ENCODE measurements around the gene CNTN2.

Gene CNTN2

DNA sequence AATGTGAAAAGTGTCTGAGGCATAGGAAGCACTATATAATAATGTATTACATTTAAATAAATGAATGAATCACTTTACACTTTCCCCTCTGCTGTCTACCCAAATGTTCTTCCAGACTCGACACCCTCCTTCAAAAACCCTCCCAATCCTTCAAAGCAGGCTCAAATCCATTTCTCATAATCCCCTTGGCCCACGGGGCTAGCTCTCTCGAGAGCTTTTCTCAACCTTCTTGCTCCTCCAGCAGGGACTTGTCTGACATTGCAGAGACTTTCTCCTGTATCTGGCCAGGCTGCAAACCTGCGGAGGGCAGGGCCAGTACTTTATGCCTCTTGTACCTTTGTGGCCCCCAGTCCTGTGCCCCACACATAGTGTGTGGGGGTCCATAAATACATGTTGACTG is 14.1 kb upstream of the CNTN2 start:
- Histone ChIP-seq H3K27me3 (ENCODE audit: insufficient read depth, poor library complexity, severe bottlenecking) (peaks cover 28% of the 10 kb centered on the region), H3K9me3 (ENCODE audit: severe bottlenecking) (no peaks in the 10 kb centered on the region), H3K27ac (ENCODE audit: poor library complexity, severe bottlenecking) (no peak overlapping the region), H3K36me3 (ENCODE audit: low read depth) (no peaks in the 10 kb centered on the region), H3K4me3 (ENCODE audit: severe bottlenecking) (no peak overlapping the region), H3K4me1 (ENCODE audit: insufficient read depth, poor library complexity, severe bottlenecking) (no peaks in the 10 kb centered on the region)
- ATAC-seq (ENCODE audit: low read depth) (no peak), DNase-seq (ENCODE audit: low spot score) (no peak)
- TF ChIP-seq CTCF (IDR thresholded peaks at IDR 0.05; ENCODE audit: poor library complexity, severe bottlenecking) = no peak

DNA sequence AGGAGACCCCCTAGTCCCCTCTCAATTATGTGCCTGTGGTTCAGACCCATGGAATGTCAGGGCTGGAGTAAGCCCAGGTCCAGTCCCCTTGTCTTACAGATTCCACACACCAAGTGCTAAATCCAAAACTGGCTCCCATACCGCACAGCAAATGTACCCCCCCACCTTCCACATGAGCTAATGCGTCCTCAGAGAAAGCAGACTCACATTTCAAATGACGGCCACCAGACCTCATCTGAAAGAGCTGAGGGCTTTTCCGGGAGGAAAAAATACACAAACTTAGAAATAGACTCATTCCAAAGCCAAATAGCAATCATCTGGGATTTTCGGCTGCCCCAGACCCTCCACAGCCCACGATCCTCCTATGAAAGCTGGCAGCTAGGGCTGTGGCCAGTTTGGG is 12.8 kb upstream of the CNTN2 start:
- H3K27me3 ChIP-seq (ENCODE audit: insufficient read depth, poor library complexity, severe bottlenecking) = peaks cover 28% of the 10 kb centered on the region
- H3K4me3 ChIP-seq (ENCODE audit: severe bottlenecking) = no peak overlapping the region
- DNase-seq (ENCODE audit: low spot score) (no peak), ATAC-seq (ENCODE audit: low read depth) (no peak)
- TF ChIP-seq CTCF (IDR thresholded peaks at IDR 0.05; ENCODE audit: poor library complexity, severe bottlenecking) = no peak
- no peaks in the 10 kb centered on the region for H3K9me3 ChIP-seq (ENCODE audit: severe bottlenecking)
- H3K4me1 ChIP-seq (ENCODE audit: insufficient read depth, poor library complexity, severe bottlenecking) = no peaks in the 10 kb centered on the region
- H3K36me3 ChIP-seq (ENCODE audit: low read depth) = no peaks in the 10 kb centered on the region
- H3K27ac ChIP-seq (ENCODE audit: poor library complexity, severe bottlenecking) = no peak overlapping the region

DNA sequence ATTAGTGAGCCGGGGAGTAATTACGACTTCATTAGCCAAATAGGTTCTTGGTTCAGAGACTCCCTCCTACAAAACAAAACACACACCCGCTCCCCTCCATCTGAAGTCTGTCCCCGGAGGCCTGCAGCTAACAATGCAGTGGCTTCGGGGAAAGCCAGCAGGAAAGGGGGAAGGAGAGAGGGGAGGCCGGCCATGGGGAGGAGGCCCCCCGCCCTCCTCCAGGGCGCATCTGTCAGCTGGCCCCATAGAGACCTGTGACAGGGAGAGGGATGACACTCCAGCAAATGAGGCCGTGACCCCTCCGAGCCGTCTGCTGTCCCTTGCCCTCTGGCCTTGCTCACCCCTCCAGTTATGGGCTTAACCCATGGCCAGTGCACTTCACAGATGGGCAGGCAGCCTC is 12.1 kb upstream of the CNTN2 start:
- Histone ChIP-seq H3K27me3 (ENCODE audit: insufficient read depth, poor library complexity, severe bottlenecking) (peaks cover 28% of the 10 kb centered on the region), H3K4me1 (ENCODE audit: insufficient read depth, poor library complexity, severe bottlenecking) (no peaks in the 10 kb centered on the region), H3K4me3 (ENCODE audit: severe bottlenecking) (no peak overlapping the region), H3K27ac (ENCODE audit: poor library complexity, severe bottlenecking) (no peak overlapping the region), H3K36me3 (ENCODE audit: low read depth) (no peaks in the 10 kb centered on the region), H3K9me3 (ENCODE audit: severe bottlenecking) (no peaks in the 10 kb centered on the region)
- DNase-seq (ENCODE audit: low spot score) (no peak), ATAC-seq (ENCODE audit: low read depth) (no peak)
- TF ChIP-seq CTCF (IDR thresholded peaks at IDR 0.05; ENCODE audit: poor library complexity, severe bottlenecking) = no peak

DNA sequence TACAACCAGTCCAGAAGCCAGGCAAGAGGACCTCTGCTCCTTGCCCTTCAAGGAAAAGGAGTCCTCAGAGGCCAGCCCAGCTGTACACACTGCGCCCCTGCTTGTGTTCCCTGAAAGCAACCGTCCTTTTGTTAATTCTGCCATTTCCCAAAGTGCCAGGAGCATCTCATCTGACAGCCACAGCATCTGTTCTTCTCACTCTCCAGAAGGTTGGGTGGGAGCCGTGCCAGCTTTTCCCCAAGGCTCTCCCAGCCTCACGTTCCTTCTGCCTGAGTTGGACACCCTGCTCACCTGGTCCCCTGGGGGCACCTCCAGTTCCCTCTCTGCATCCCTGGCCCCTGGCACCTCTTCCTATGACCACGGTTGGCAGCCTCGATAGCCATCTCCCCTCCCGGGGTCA is 10.5 kb upstream of the CNTN2 start:
- H3K4me3 ChIP-seq (ENCODE audit: severe bottlenecking) = no peak overlapping the region
- H3K27ac ChIP-seq (ENCODE audit: poor library complexity, severe bottlenecking) = no peak overlapping the region
- TF ChIP-seq CTCF (IDR thresholded peaks at IDR 0.05; ENCODE audit: poor library complexity, severe bottlenecking) = no peak
- H3K9me3 ChIP-seq (ENCODE audit: severe bottlenecking) = no peaks in the 10 kb centered on the region
- H3K4me1 ChIP-seq (ENCODE audit: insufficient read depth, poor library complexity, severe bottlenecking) = no peaks in the 10 kb centered on the region
- H3K36me3 ChIP-seq (ENCODE audit: low read depth) = no peaks in the 10 kb centered on the region
- H3K27me3 ChIP-seq (ENCODE audit: insufficient read depth, poor library complexity, severe bottlenecking) = peaks cover 26% of the 10 kb centered on the region
- ATAC-seq (ENCODE audit: low read depth) (no peak), DNase-seq (ENCODE audit: low spot score) (no peak)

GRCh38 chr1:205037539-205037938 is 5.5 kb upstream of the CNTN2 start:
- no peak for ATAC-seq (ENCODE audit: low read depth)
- Histone ChIP-seq H3K4me1 (ENCODE audit: insufficient read depth, poor library complexity, severe bottlenecking) (no peaks in the 10 kb centered on the region), H3K36me3 (ENCODE audit: low read depth) (no peaks in the 10 kb centered on the region), H3K27me3 (ENCODE audit: insufficient read depth, poor library complexity, severe bottlenecking) (peaks cover 18% of the 10 kb centered on the region), H3K9me3 (ENCODE audit: severe bottlenecking) (no peaks in the 10 kb centered on the region), H3K27ac (ENCODE audit: poor library complexity, severe bottlenecking) (no peak overlapping the region), H3K4me3 (ENCODE audit: severe bottlenecking) (no peak overlapping the region)
- no peak for DNase-seq (ENCODE audit: low spot score)
- TF ChIP-seq CTCF (IDR thresholded peaks at IDR 0.05; ENCODE audit: poor library complexity, severe bottlenecking) = no peak

Measured in RWPE2 (cell line).